H9 (cell line): ENCODE results near the gene PDIA3. TPM values are rescaled to one million over a fixed set of nuclear protein-coding genes. Genes with fewer than 3 reads are reported as not detected.

ENCODE experiments used
- DNase-seq: peaks from one replicate; pipeline ENCODE4 v3.0.0-alpha.2; 2017
- H2AFZ ChIP-seq: one replicate; pipeline ENCODE4 v1.6.1; 2013; ENCODE audit warnings: mild to moderate bottlenecking, low read length, control low read depth, moderate library complexity
- H2AK5ac ChIP-seq: 2 replicates; pipeline ENCODE4 v1.6.1; 2013; ENCODE audit warnings: low read length, control low read depth, mixed read lengths; ENCODE audit not compliant: insufficient read length
- H2BK120ac ChIP-seq: one replicate; pipeline ENCODE4 v1.6.1; 2013; ENCODE audit warnings: low read depth, mild to moderate bottlenecking, low read length, control low read depth, inconsistent platforms; ENCODE audit not compliant: poor library complexity, severe bottlenecking
- H2BK12ac ChIP-seq: 2 replicates; pipeline ENCODE4 v1.6.1; 2013; ENCODE audit warnings: low read length, control low read depth, mixed read lengths, low read depth; ENCODE audit not compliant: insufficient read length
- H2BK15ac ChIP-seq: 2 replicates; pipeline ENCODE4 v1.6.1; 2013; ENCODE audit warnings: low read depth, low read length, control low read depth
- H2BK20ac ChIP-seq: one replicate; pipeline ENCODE4 v1.6.1; 2013; ENCODE audit warnings: low read depth, mild to moderate bottlenecking, low read length, control low read depth, inconsistent platforms; ENCODE audit not compliant: poor library complexity, severe bottlenecking
- H2BK5ac ChIP-seq: 2 replicates; pipeline ENCODE4 v1.6.1; 2013; ENCODE audit warnings: low read length, control low read depth, mixed read lengths; ENCODE audit not compliant: insufficient read length
- H3K14ac ChIP-seq: 2 replicates; pipeline ENCODE4 v1.6.1; 2013; ENCODE audit warnings: low read length, control low read depth; ENCODE audit not compliant: insufficient read depth
- H3K18ac ChIP-seq: 2 replicates; pipeline ENCODE4 v1.6.1; 2013; ENCODE audit warnings: low read depth, mild to moderate bottlenecking, mixed read lengths, low read length, control low read depth; ENCODE audit not compliant: insufficient read length
- H3K23ac ChIP-seq: 2 replicates; pipeline ENCODE4 v1.6.1; 2013; ENCODE audit warnings: low read length, control low read depth, mixed read lengths, low read depth; ENCODE audit not compliant: insufficient read length
- H3K23me2 ChIP-seq: 2 replicates; pipeline ENCODE4 v1.6.1; 2013; ENCODE audit warnings: low read depth, mild to moderate bottlenecking, mixed read lengths, low read length, control low read depth; ENCODE audit not compliant: insufficient read length, poor library complexity, severe bottlenecking
- H3K27ac ChIP-seq: 2 replicates; pipeline ENCODE4 v1.5.1; 2013; ENCODE audit warnings: low read length, control low read depth, mixed read lengths, low read depth; ENCODE audit not compliant: insufficient read length
- H3K27me3 ChIP-seq: 2 replicates; pipeline ENCODE4 v1.6.1; 2013; ENCODE audit warnings: low read length, control low read depth, inconsistent platforms; ENCODE audit not compliant: insufficient read depth
- H3K4ac ChIP-seq: 2 replicates; pipeline ENCODE4 v1.6.1; 2013; ENCODE audit warnings: low read depth, mild to moderate bottlenecking, control low read depth, inconsistent platforms, low read length, moderate library complexity
- H3K4me1 ChIP-seq: 2 replicates; pipeline ENCODE4 v1.6.1; 2013; ENCODE audit warnings: low read length, control low read depth, inconsistent platforms; ENCODE audit not compliant: insufficient read depth
- H3K4me2 ChIP-seq: 2 replicates; pipeline ENCODE4 v1.6.1; 2013; ENCODE audit warnings: low read length, control low read depth, mixed read lengths; ENCODE audit not compliant: insufficient read length, insufficient read depth
- H3K56ac ChIP-seq: 2 replicates; pipeline ENCODE4 v1.6.1; 2013; ENCODE audit warnings: low read depth, mild to moderate bottlenecking, mixed read lengths, low read length, control low read depth; ENCODE audit not compliant: insufficient read length
- H3K79me1 ChIP-seq: 2 replicates; pipeline ENCODE4 v1.6.1; 2013; ENCODE audit warnings: low read depth, mild to moderate bottlenecking, moderate library complexity, low read length, control low read depth, inconsistent platforms; ENCODE audit not compliant: insufficient read depth, poor library complexity, severe bottlenecking
- H3K79me2 ChIP-seq: 2 replicates; pipeline ENCODE4 v1.6.1; 2013; ENCODE audit warnings: low read length, control low read depth, inconsistent platforms; ENCODE audit not compliant: insufficient read depth
- H3K9ac ChIP-seq: 2 replicates; pipeline ENCODE4 v1.6.1; 2013; ENCODE audit warnings: low read length, control low read depth, mixed read lengths; ENCODE audit not compliant: insufficient read length; ENCODE audit errors: extremely low read depth
- H3K9me3 ChIP-seq: one replicate; pipeline ENCODE4 v1.6.1; 2013; ENCODE audit warnings: low read depth, low read length, inconsistent platforms; ENCODE audit not compliant: control insufficient read depth
- H3T11ph ChIP-seq: one replicate; pipeline ENCODE4 v1.6.1; 2013; ENCODE audit warnings: mild to moderate bottlenecking, low read length, control low read depth, inconsistent platforms
- H4K20me1 ChIP-seq: one replicate; pipeline ENCODE4 v1.6.1; 2013; ENCODE audit not compliant: control insufficient read depth, insufficient read length, insufficient read depth
- H4K5ac ChIP-seq: 2 replicates; pipeline ENCODE4 v1.6.1; 2013; ENCODE audit warnings: low read depth, mild to moderate bottlenecking, mixed read lengths, low read length, control low read depth; ENCODE audit not compliant: insufficient read length
- H4K8ac ChIP-seq: replicated peaks from 2 replicates; pipeline ENCODE4 v1.6.1; 2013; ENCODE audit warnings: low read length, control low read depth, mixed read lengths, low read depth; ENCODE audit not compliant: insufficient read length
- H4K91ac ChIP-seq: 2 replicates; pipeline ENCODE4 v1.6.1; 2013; ENCODE audit warnings: low read depth, mild to moderate bottlenecking, moderate library complexity, mixed read lengths, low read length, control low read depth; ENCODE audit not compliant: insufficient read length
- H3K27ac Mint-ChIP-seq, 3 experiments: 2 replicates in 2 of 3; 3 replicates in 1 of 3; pipeline ENCODE4 v1.8.0; 2020 to 2021; ENCODE audit warnings: mixed read lengths in 3 of 3, mild to moderate bottlenecking in 1 of 3, moderate library complexity in 1 of 3
- H3K27me3 Mint-ChIP-seq: 2 replicates; pipeline ENCODE4 v1.8.0; 2021; ENCODE audit warnings: low read depth, mild to moderate bottlenecking, moderate library complexity, mixed read lengths
- H3K36me3 Mint-ChIP-seq, 3 experiments: 2 replicates in 2 of 3; 3 replicates in 1 of 3; pipeline ENCODE4 v1.8.0; 2020 to 2021; ENCODE audit warnings: low read depth in 3 of 3, mixed read lengths in 3 of 3; ENCODE audit not compliant: insufficient read depth in 1 of 3
- H3K4me1 Mint-ChIP-seq, 2 experiments: 2 replicates each; pipeline ENCODE4 v1.8.0; 2020; ENCODE audit warnings: mixed read lengths in 2 of 2
- H3K4me3 Mint-ChIP-seq, 2 experiments: 2 replicates in 1 of 2; 3 replicates in 1 of 2; pipeline ENCODE4 v1.8.0; 2020 to 2021; ENCODE audit warnings: mild to moderate bottlenecking in 2 of 2, mixed read lengths in 2 of 2, moderate library complexity in 1 of 2
- H3K9me3 Mint-ChIP-seq, 2 experiments: 2 replicates in 1 of 2; 3 replicates in 1 of 2; pipeline ENCODE4 v1.8.0; 2020; ENCODE audit warnings: mild to moderate bottlenecking in 2 of 2, mixed read lengths in 2 of 2, moderate library complexity in 1 of 2
- CTCF ChIP-seq: fragments of 200-600 bp; sonication (generic); conservative IDR thresholded peaks from 3 replicates; pipeline ENCODE4 v1.8.0; 2021; ENCODE audit warnings: antibody characterized with exemption, mild to moderate bottlenecking
- WGBS: extraction: QIAGEN DNeasy Blood & Tissue Kit; methylation state at CpG from one replicate; pipeline ENCODE4 v1.1.7; 2013; ENCODE audit warnings: missing lambda C conversion rate, low lambda C conversion rate, mixed read lengths; ENCODE audit not compliant: insufficient read length; ENCODE audit errors: extremely low coverage; 5-methylcytosine and 5-hydroxymethylcytosine counted together
- total RNA-seq: library from RNA; stranded (reverse); gene quantifications from 2 replicates; pipeline ENCODE4 v1.2.1, GENCODE V29; 2021

PDIA3 gene
- total RNA-seq, 1 experiment from 2014 or later, result 524 TPM

- no peaks in the 10 kb centered on the region; the same call in 1 of the 2 replicates for H3K4me1 ChIP-seq
- no peak for TF ChIP-seq CTCF
- H3K23ac ChIP-seq, result no peak within 1 kb of the TSS
- Mint-ChIP-seq H3K27ac (peak within 1 kb of the TSS; percentile 35 to 81 (median 68); a peak in 4 of 7 replicates), H3K9me3 (no peaks in the 10 kb centered on the region; a peak in 1 of 5 replicates), H3K4me1 (peaks cover 12 to 13% of the 10 kb centered on the region in 2 experiments), H3K27me3 (no peaks in the 10 kb centered on the region; the same call in 1 of the 2 replicates), H3K36me3 (peaks cover 10 to 31% (median 16%) of the 10 kb centered on the region in 3 experiments; a peak in 6 of 7 replicates), H3K4me3 (peak within 1 kb of the TSS; percentile 82 to 92)
- no peak within 1 kb of the TSS for H4K8ac ChIP-seq
- H2BK120ac ChIP-seq, result no peak within 1 kb of the TSS
- no peak within 1 kb of the TSS for H4K5ac ChIP-seq
- no peak within 1 kb of the TSS for H2BK5ac ChIP-seq
- H3K4ac ChIP-seq, result no peak within 1 kb of the TSS
- H3K9ac ChIP-seq, result peak within 1 kb of the TSS; percentile 53
- no peak within 1 kb of the TSS for H3T11ph ChIP-seq
- H2AFZ ChIP-seq, result peak within 1 kb of the TSS; percentile 17
- H2BK20ac ChIP-seq, result no peak within 1 kb of the TSS
- peak; percentile 87 for DNase-seq
- no peaks in the 10 kb centered on the region for H3K79me2 ChIP-seq
- no peaks in the 10 kb centered on the region for H3K9me3 ChIP-seq
- H3K27ac ChIP-seq, result no peak within 1 kb of the TSS
- no peaks in the 10 kb centered on the region for H3K79me1 ChIP-seq
- no peak within 1 kb of the TSS; the same call in 1 of the 2 replicates for H2BK15ac ChIP-seq
- no CpG with 5 or more reads among the region's 41 CpGs for WGBS
- H4K91ac ChIP-seq, result no peak within 1 kb of the TSS
- H2BK12ac ChIP-seq, result no peak within 1 kb of the TSS
- H3K4me2 ChIP-seq, result peak within 1 kb of the TSS; percentile 98
- peaks cover 13% of the 10 kb centered on the region for H3K23me2 ChIP-seq
- peak within 1 kb of the TSS; percentile 70 for H3K14ac ChIP-seq
- peak within 1 kb of the TSS; percentile 53 for H3K18ac ChIP-seq
- H4K20me1 ChIP-seq, result no peaks in the 10 kb centered on the region
- no peaks in the 10 kb centered on the region for H3K27me3 ChIP-seq
- no peak within 1 kb of the TSS for H3K56ac ChIP-seq
- H2AK5ac ChIP-seq, result no peak within 1 kb of the TSS
Observed at GRCh38 chr15:43776718-43777266, 30.6 kb downstream of the PDIA3 start, which contains the start of gene ELL3. Gene ELL3 (minus strand): TSS chr15:43776966. CDS start chr15:43776901, 65 bp downstream.
